Measurements from ENCODE around the gene ADISSP. TPM values are rescaled to one million over a fixed set of nuclear protein-coding genes. Genes with fewer than 3 reads are reported as not detected.

Gene ADISSP
- total and polyA plus RNA-seq, 2 of the 8 experiments (the other 6 are each of a cell fraction or from before 2014, with no cell fraction given) = 111 to 141 TPM

- H4K20me1 ChIP-seq (replicated peaks in 1 of 2; ENCODE audit: control insufficient read depth in 1 of 2, insufficient read depth in 2 of 2, low read length in 2 of 2) = peaks cover under 1 to 8% of the 10 kb centered on the region in 2 experiments
- POLR2A ChIA-PET (ENCODE audit: partially characterized antibody) = interaction anchor here (0.8 to 1.6 kb wide), 4 partner anchors 14 to 74 kb away, joined by 3 to 6 read pairs (median 4); no protein-coding TSS in a partner anchor
- FAIRE-seq = no peak
- H3K36me3 ChIP-seq (ENCODE audit: control insufficient read depth in 2 of 4, insufficient read depth in 4 of 4, low read length in 3 of 4) = no peaks in the 10 kb centered on the region; a peak in 1 of 8 replicates
- H2BK15ac ChIP-seq (ENCODE audit: low read length) = no peak overlapping the region
- no peak overlapping the region for H3K27ac ChIP-seq (ENCODE audit: low read depth, low read length)
- H3K23ac ChIP-seq (ENCODE audit: insufficient read length) = no peak overlapping the region
- no peak overlapping the region for H3K18ac ChIP-seq (ENCODE audit: extremely low read depth, low read length)
- H3K4me2 ChIP-seq (ENCODE audit: insufficient read depth in 1 of 2, low read depth in 2 of 2, low read length in 2 of 2) = no peak overlapping the region
- DNase-seq (ENCODE audit: low read depth in 1 of 2, low spot score in 2 of 2) = no peak
- H3K23me2 ChIP-seq (ENCODE audit: low read depth, low read length) = peaks cover 24% of the 10 kb centered on the region
- H3K79me2 ChIP-seq (ENCODE audit: control insufficient read depth in 1 of 2, insufficient read depth in 2 of 2, low read length in 2 of 2) = no peaks in the 10 kb centered on the region
- no peak overlapping the region for H2AK5ac ChIP-seq (ENCODE audit: low read depth, low read length)
- no peak overlapping the region for H2BK12ac ChIP-seq (ENCODE audit: low read depth, low read length)
- H3K4ac ChIP-seq (replicated peaks; ENCODE audit: insufficient read length, low read depth, low read length) = no peak overlapping the region
- H3K79me1 ChIP-seq (ENCODE audit: low read depth, low read length) = no peaks in the 10 kb centered on the region
- WGBS, 2 experiments (ENCODE audit: extremely low coverage in 1 of 2, insufficient coverage in 1 of 2, insufficient read length in 1 of 2, insufficient replicate concordance in 2 of 2, low coverage in 1 of 2, low lambda C conversion rate in 2 of 2, missing lambda C conversion rate in 1 of 2) = 87% methylated on average over 2 of the region's 2 CpGs; no CpG with 5 or more reads in 1 of the 2 experiments
- H3K4me1 ChIP-seq (replicated peaks in 1 of 4; ENCODE audit: control insufficient read depth in 3 of 4, insufficient read depth in 4 of 4, low read length in 3 of 4) = peaks cover 0 to 22% (median 8%) of the 10 kb centered on the region in 4 experiments; a peak in 5 of 7 replicates
- H3K56ac ChIP-seq (replicated peaks; ENCODE audit: insufficient read length, low read depth, low read length) = peak overlapping the region; percentile 37
- no peak overlapping the region for H2BK20ac ChIP-seq (ENCODE audit: low read length)
- no peak overlapping the region for H3K4me3 ChIP-seq (ENCODE audit: extremely low read depth in 1 of 4, insufficient read depth in 2 of 4, low read depth in 3 of 4, low read length in 4 of 4)
- no peak overlapping the region for H2BK120ac ChIP-seq (replicated peaks; ENCODE audit: low read depth, low read length)
- peaks cover 4 to 26% (median 22%) of the 10 kb centered on the region in 4 experiments for H3K27me3 ChIP-seq (replicated peaks in 1 of 4; ENCODE audit: control insufficient read depth in 3 of 4, extremely low read depth in 1 of 4, insufficient read depth in 3 of 4, low read length in 3 of 4)
- H3K9me3 ChIP-seq (ENCODE audit: insufficient read depth in 2 of 2, low read depth in 1 of 2, low read length in 1 of 2) = no peaks in the 10 kb centered on the region
- H4K91ac ChIP-seq (replicated peaks; ENCODE audit: insufficient read length, low read length) = no peak overlapping the region
- H2BK5ac ChIP-seq (ENCODE audit: low read depth, low read length) = no peak overlapping the region
- no peak overlapping the region for H3K14ac ChIP-seq (ENCODE audit: insufficient read length)
- no peak overlapping the region for H3K9ac ChIP-seq (replicated peaks in 1 of 4; ENCODE audit: extremely low read depth in 1 of 4, low read depth in 3 of 4, low read length in 3 of 4)
- no peak overlapping the region for H2AFZ ChIP-seq (ENCODE audit: low read length)
- no peak overlapping the region for H4K8ac ChIP-seq (ENCODE audit: extremely low read depth, insufficient read depth, low read length)
- no peak overlapping the region for H4K5ac ChIP-seq (ENCODE audit: insufficient read length, low read depth, low read length)
- CTCF ChIA-PET (ENCODE audit: partially characterized antibody) = interaction anchor here (0.9 to 18.6 kb wide), 13 partner anchors 8 to 102 kb away, joined by 3 to 308 read pairs (median 21); partner anchors contain the start of genes ADISSP, HSPA12B and SIGLEC1
- no peak for TF ChIP-seq HDAC2 (IDR thresholded peaks at IDR 0.05; ENCODE audit: borderline replicate concordance in 1 of 2, low read depth in 2 of 2, low read length in 2 of 2)
- TF ChIP-seq TCF12 (IDR thresholded peaks at IDR 0.05; ENCODE audit: low read depth, low read length) = no peak
- TF ChIP-seq GABPA (IDR thresholded peaks at IDR 0.05; ENCODE audit: borderline replicate concordance, insufficient read depth, low read length) = no peak
- no peak for TF ChIP-seq SP1 (IDR thresholded peaks at IDR 0.05; ENCODE audit: low read depth, low read length)
- no peak for TF ChIP-seq ZNF274 (IDR thresholded peaks at IDR 0.05; ENCODE audit: borderline replicate concordance, extremely low read depth, low read length)
- no peak for TF ChIP-seq RNF2 (IDR thresholded peaks at IDR 0.05; ENCODE audit: borderline replicate concordance, low read depth, low read length, missing control alignments, poor library complexity, severe bottlenecking)
- TF ChIP-seq EP300 (IDR thresholded peaks at IDR 0.05; ENCODE audit: borderline replicate concordance in 1 of 2, low read depth in 2 of 2, low read length in 2 of 2) = no peak
- no peak for TF ChIP-seq CREB1 (IDR thresholded peaks at IDR 0.05)
- TF ChIP-seq CTCF (IDR thresholded peaks at IDR 0.05; ENCODE audit: control extremely low read depth in 1 of 3, insufficient read depth in 1 of 3, low read depth in 1 of 3, low read length in 3 of 3) = no peak
- TF ChIP-seq YY1 (IDR thresholded peaks at IDR 0.05; ENCODE audit: low read depth, low read length) = no peak
- TF ChIP-seq JUN (IDR thresholded peaks at IDR 0.05; ENCODE audit: low read depth, low read length) = no peak
Measured at GRCh38 chr20:3747471-3747870, 20.1 kb downstream of the ADISSP start.
